Measurements from ENCODE around the gene OSBP2.
A peak's percentile ranks its signal among the peaks of the same experiment; 100 is the strongest.

OSBP2 gene

GRCh38 chr22:30932661-30933060 lies 238.0 kb downstream of the OSBP2 start:
- TF ChIP-seq REST (IDR thresholded peaks at IDR 0.05; ENCODE audit: insufficient read depth in 1 of 2, low read depth in 2 of 2, low read length in 2 of 2) (no peak), FOXP2 (optimal IDR thresholded peaks at IDR 0.05; ENCODE audit: borderline replicate concordance, extremely low read depth, extremely low read length, insufficient read depth) (no peak), TAF1 (IDR thresholded peaks at IDR 0.05; ENCODE audit: borderline replicate concordance, insufficient read depth, low read length) (no peak)

GRCh38 chr22:30933457-30933856 lies 238.8 kb downstream of the OSBP2 start:
- TF ChIP-seq FOXP2 (optimal IDR thresholded peaks at IDR 0.05; ENCODE audit: borderline replicate concordance, extremely low read depth, extremely low read length, insufficient read depth) (no peak), TAF1 (IDR thresholded peaks at IDR 0.05; ENCODE audit: borderline replicate concordance, insufficient read depth, low read length) (no peak), SIN3A (IDR thresholded peaks at IDR 0.05; ENCODE audit: borderline replicate concordance, insufficient read depth, low read length) (no peak), POLR2AphosphoS5 (IDR thresholded peaks at IDR 0.05; ENCODE audit: low read depth, low read length) (no peak), REST (IDR thresholded peaks at IDR 0.05; ENCODE audit: insufficient read depth in 1 of 2, low read depth in 2 of 2, low read length in 2 of 2) (peak; percentile 30 to 79; a peak in 3 of 4 replicates)

GRCh38 chr22:30934053-30934452 lies 239.4 kb downstream of the OSBP2 start:
- TF ChIP-seq TAF1 (IDR thresholded peaks at IDR 0.05; ENCODE audit: borderline replicate concordance, insufficient read depth, low read length) (no peak), POLR2AphosphoS5 (IDR thresholded peaks at IDR 0.05; ENCODE audit: low read depth, low read length) (no peak), REST (IDR thresholded peaks at IDR 0.05; ENCODE audit: insufficient read depth in 1 of 2, low read depth in 2 of 2, low read length in 2 of 2) (no peak), SIN3A (IDR thresholded peaks at IDR 0.05; ENCODE audit: borderline replicate concordance, insufficient read depth, low read length) (no peak), FOXP2 (optimal IDR thresholded peaks at IDR 0.05; ENCODE audit: borderline replicate concordance, extremely low read depth, extremely low read length, insufficient read depth) (no peak)

- TF ChIP-seq TAF1 (IDR thresholded peaks at IDR 0.05; ENCODE audit: borderline replicate concordance, insufficient read depth, low read length) (no peak), FOXP2 (optimal IDR thresholded peaks at IDR 0.05; ENCODE audit: borderline replicate concordance, extremely low read depth, extremely low read length, insufficient read depth) (no peak), SIN3A (IDR thresholded peaks at IDR 0.05; ENCODE audit: borderline replicate concordance, insufficient read depth, low read length) (no peak), POLR2AphosphoS5 (IDR thresholded peaks at IDR 0.05; ENCODE audit: low read depth, low read length) (no peak), REST (IDR thresholded peaks at IDR 0.05; ENCODE audit: insufficient read depth in 1 of 2, low read depth in 2 of 2, low read length in 2 of 2) (no peak)
Measured at GRCh38 chr22:30940685-30941362, 246.2 kb downstream of the OSBP2 start.

- TF ChIP-seq POLR2AphosphoS5 (IDR thresholded peaks at IDR 0.05; ENCODE audit: low read depth, low read length) = no peak
- TF ChIP-seq FOXP2 (optimal IDR thresholded peaks at IDR 0.05; ENCODE audit: borderline replicate concordance, extremely low read depth, extremely low read length, insufficient read depth) = no peak
- TF ChIP-seq TAF1 (IDR thresholded peaks at IDR 0.05; ENCODE audit: borderline replicate concordance, insufficient read depth, low read length) = no peak
- no peak for TF ChIP-seq SIN3A (IDR thresholded peaks at IDR 0.05; ENCODE audit: borderline replicate concordance, insufficient read depth, low read length)
- TF ChIP-seq REST (IDR thresholded peaks at IDR 0.05; ENCODE audit: insufficient read depth in 1 of 2, low read depth in 2 of 2, low read length in 2 of 2) = no peak
Measured at GRCh38 chr22:30941363-30941740, 246.7 kb downstream of the OSBP2 start.

Data from PFSK-1 (cell line).